Inflammatory macrophage (primary cell): ENCODE results near the gene GARRE1.
A peak's percentile ranks its signal among the peaks of the same experiment; 100 is the strongest.
"Not testable (repeated sequence)": the region's sequence is repeated elsewhere in the genome, so short reads cannot be mapped to it uniquely, and the experiment has no call there.

Experiments used
- DNase-seq, 2 donors: peaks; one replicate each; pipeline ENCODE4 v3.0.0-alpha.2; 2020 to 2022
- total RNA-seq, 18 experiments: gene quantifications; one replicate each; lab custom pipeline; 2026; ENCODE audit warnings: mixed read lengths in 6 of 18, inconsistent platforms in 2 of 18; lab: John Stamatoyannopoulos, UW

The GARRE1 gene
- total RNA-seq = 9.3 to 20.9 (median 17.0) reads per million in 18 experiments

- DNase-seq = peak; percentile 61 to 75
These were observed at the start of gene GARRE1 for GRCh38 chr19:34254046-34254697. Gene GARRE1 (plus strand): TSS chr19:34254554. CDS start chr19:34300474, 45,920 bp downstream.

GRCh38 chr19:34205324-34205723 is 49.0 kb upstream of the GARRE1 start:
- DNase-seq = not testable (repeated sequence)

- DNase-seq = no peak
These were observed 46.0 kb upstream of the GARRE1 start for GRCh38 chr19:34208291-34208884.

- no peak for DNase-seq
These were observed 44.6 kb upstream of the GARRE1 start for GRCh38 chr19:34209726-34210125.

- no peak for DNase-seq
These were observed 41.1 kb upstream of the GARRE1 start for GRCh38 chr19:34213283-34213682.

GRCh38 chr19:34214040-34214439 is 40.3 kb upstream of the GARRE1 start:
- DNase-seq = no peak

- DNase-seq = no peak
These were observed 39.2 kb upstream of the GARRE1 start for GRCh38 chr19:34215006-34215665.

GRCh38 chr19:34215666-34216038 is 38.7 kb upstream of the GARRE1 start:
- DNase-seq = no peak

- DNase-seq = not testable (repeated sequence)
These were observed 37.6 kb upstream of the GARRE1 start for GRCh38 chr19:34216745-34217219.

- peak; percentile 2 to 8 for DNase-seq
These were observed 36.2 kb upstream of the GARRE1 start for GRCh38 chr19:34217952-34218817.

GRCh38 chr19:34218818-34219164 is 35.6 kb upstream of the GARRE1 start:
- no peak for DNase-seq

- DNase-seq = peak; percentile 70 to 78
These were observed 33.8 kb upstream of the GARRE1 start for GRCh38 chr19:34220472-34221063.

GRCh38 chr19:34222386-34222785 is 32.0 kb upstream of the GARRE1 start:
- DNase-seq = no peak

- DNase-seq = no peak
These were observed 29.2 kb upstream of the GARRE1 start for GRCh38 chr19:34224996-34225658.

GRCh38 chr19:34225659-34226015 is 28.7 kb upstream of the GARRE1 start:
- DNase-seq = no peak

- no peak for DNase-seq
These were observed 28.3 kb upstream of the GARRE1 start for GRCh38 chr19:34226036-34226435.

- DNase-seq = no peak
These were observed 26.0 kb upstream of the GARRE1 start for GRCh38 chr19:34228347-34228746.

- DNase-seq = no peak
These were observed 25.6 kb upstream of the GARRE1 start for GRCh38 chr19:34228762-34229161.

GRCh38 chr19:34229721-34230120 is 24.6 kb upstream of the GARRE1 start:
- no peak for DNase-seq

GRCh38 chr19:34230820-34231219 is 23.5 kb upstream of the GARRE1 start:
- no peak for DNase-seq

- DNase-seq = no peak
These were observed 22.9 kb upstream of the GARRE1 start for GRCh38 chr19:34231439-34231838.
